CD14-positive monocyte (primary cell): ENCODE results near the gene SLC4A5. TPM values are rescaled to one million over a fixed set of nuclear protein-coding genes. Genes with fewer than 3 reads are reported as not detected.

Source experiments
- DNase-seq, 3 donors: peaks; one replicate each; pipeline ENCODE4 v3.0.0-alpha.2; 2011 to 2022
- H2AFZ ChIP-seq: 2 replicates; pipeline ENCODE4 v1.6.0; 2012; ENCODE audit warnings: mild to moderate bottlenecking, low read depth, low read length, inconsistent platforms; ENCODE audit not compliant: insufficient read depth, poor library complexity, severe bottlenecking
- H3K27ac ChIP-seq, 2 donors: 1 replicate in 1 of 2; 2 replicates in 1 of 2; pipeline ENCODE4 v1.5.1; 2012 to 2013; ENCODE audit warnings: low read length in 2 of 2, control low read depth in 1 of 2, inconsistent platforms in 1 of 2, low read depth in 1 of 2, mild to moderate bottlenecking in 1 of 2
- H3K27me3 ChIP-seq, 2 donors: one replicate each; pipeline versions ENCODE4 v1.6.0 to v1.6.1; 2011 to 2013; ENCODE audit warnings: low read length in 2 of 2; ENCODE audit not compliant: control insufficient read depth in 2 of 2, insufficient read depth in 2 of 2
- H3K36me3 ChIP-seq, 2 donors: replicated peaks in 1 of 2; 1 replicate in 1 of 2; 2 replicates in 1 of 2; pipeline versions ENCODE4 v1.5.1 to v1.6.1; 2012 to 2013; ENCODE audit warnings: low read length in 2 of 2, control low read depth in 1 of 2, inconsistent platforms in 1 of 2, mild to moderate bottlenecking in 1 of 2; ENCODE audit not compliant: insufficient read depth in 2 of 2, control insufficient read depth in 1 of 2
- H3K4me1 ChIP-seq, 2 donors: 1 replicate in 1 of 2; 2 replicates in 1 of 2; pipeline versions ENCODE4 v1.5.1 to v1.6.1; 2012 to 2013; ENCODE audit warnings: low read length in 2 of 2, control low read depth in 1 of 2, inconsistent platforms in 1 of 2, mild to moderate bottlenecking in 1 of 2, moderate library complexity in 1 of 2; ENCODE audit not compliant: insufficient read depth in 2 of 2, control insufficient read depth in 1 of 2
- H3K4me2 ChIP-seq: replicated peaks from 2 replicates; pipeline ENCODE3; 2012; ENCODE audit warnings: low read length, moderate library complexity, mild to moderate bottlenecking; ENCODE audit not compliant: poor library complexity, severe bottlenecking; ENCODE audit errors: extremely low read depth
- H3K4me3 ChIP-seq, 3 experiments: fragments of 200-600 bp in 1 of 3; sonication (generic) in 1 of 3; replicated peaks in 1 of 3; 1 replicate in 2 of 3; 2 replicates in 1 of 3; pipeline ENCODE4 v1.5.1; 2011 to 2013; ENCODE audit warnings: low read length in 3 of 3, mild to moderate bottlenecking in 3 of 3, control low read depth in 2 of 3, low read depth in 2 of 3, inconsistent platforms in 1 of 3, moderate library complexity in 1 of 3
- H3K79me2 ChIP-seq: 2 replicates; pipeline ENCODE4 v1.6.0; 2012; ENCODE audit warnings: mild to moderate bottlenecking, control low read depth, inconsistent platforms, low read length, moderate library complexity; ENCODE audit not compliant: insufficient read depth
- H3K9ac ChIP-seq: 2 replicates; pipeline ENCODE4 v1.6.0; 2017; ENCODE audit warnings: low read length, mild to moderate bottlenecking; ENCODE audit not compliant: insufficient read depth, poor library complexity, severe bottlenecking
- H3K9me3 ChIP-seq, 2 donors: replicated peaks in 1 of 2; 1 replicate in 1 of 2; 2 replicates in 1 of 2; pipeline versions ENCODE4 v1.5.1 to v1.6.1; 2012 to 2013; ENCODE audit warnings: low read length in 2 of 2, control low read depth in 1 of 2; ENCODE audit not compliant: control insufficient read depth in 1 of 2, insufficient read depth in 1 of 2
- H4K20me1 ChIP-seq: 2 replicates; pipeline ENCODE4 v1.6.0; 2012; ENCODE audit warnings: mild to moderate bottlenecking, low read length, control low read depth, moderate library complexity; ENCODE audit not compliant: insufficient read depth
- H3K27ac Mint-ChIP-seq, 7 donors: one replicate each; pipeline ENCODE4 v1.8.0; 2020; ENCODE audit warnings: mild to moderate bottlenecking in 7 of 7, mixed read lengths in 7 of 7, moderate library complexity in 6 of 7, inconsistent platforms in 2 of 7
- H3K27me3 Mint-ChIP-seq, 3 donors: one replicate each; pipeline ENCODE4 v1.8.0; 2021 to 2022; ENCODE audit warnings: low read depth in 3 of 3, mild to moderate bottlenecking in 3 of 3, mixed read lengths in 3 of 3, moderate library complexity in 3 of 3, inconsistent platforms in 1 of 3
- H3K36me3 Mint-ChIP-seq, 2 donors: one replicate each; pipeline ENCODE4 v1.8.0; 2020; ENCODE audit warnings: mixed read lengths in 2 of 2, inconsistent platforms in 1 of 2, mild to moderate bottlenecking in 1 of 2
- H3K4me1 Mint-ChIP-seq: one replicate; pipeline ENCODE4 v1.8.0; 2020; ENCODE audit warnings: mild to moderate bottlenecking, mixed read lengths
- H3K4me3 Mint-ChIP-seq, 2 donors: one replicate each; pipeline ENCODE4 v1.8.0; 2020; ENCODE audit warnings: mild to moderate bottlenecking in 2 of 2, mixed read lengths in 2 of 2, moderate library complexity in 1 of 2
- H3K9me3 Mint-ChIP-seq, 7 donors: one replicate each; pipeline ENCODE4 v1.8.0; 2020 to 2022; ENCODE audit warnings: mixed read lengths in 7 of 7, mild to moderate bottlenecking in 6 of 7, moderate library complexity in 6 of 7, inconsistent platforms in 2 of 7
- CTCF ChIP-seq: fragments of 200-600 bp; IDR thresholded peaks from one replicate; pipeline ENCODE4 v1.8.0; 2022; ENCODE audit warnings: antibody characterized with exemption, mild to moderate bottlenecking
- WGBS: methylation state at CpG from one replicate; pipeline ENCODE4 v1.1.5; 2013; ENCODE audit warnings: missing lambda C conversion rate; ENCODE audit not compliant: insufficient coverage; 5-methylcytosine and 5-hydroxymethylcytosine counted together
- intact Hi-C, 2 donors: fragments of 100-400 bp; cut with micrococcal nuclease; formaldehyde crosslinking; loops; one replicate each; pipeline versions ENCODE4 v1.15.0 to v1.15.1; 2023
- polyA plus RNA-seq, 3 donors: library from polyadenylated mRNA; depleted of rRNA in 1 of 3; unstranded in 2 of 3; stranded (reverse) in 1 of 3; fragments of 300-500 nt in 2 of 3; fragments of >200 nt in 1 of 3; fragmentation: Illumina TruSeq in 2 of 3; gene quantifications; 1 replicate in 2 of 3; 2 replicates in 1 of 3; pipeline ENCODE4 v1.2.3, GENCODE V29; 2012 to 2021

The SLC4A5 gene
- polyA plus RNA-seq, 3 donors: 0.10 to 1.1 TPM; not detected in 1

- Mint-ChIP-seq H3K27ac (peak overlapping the region in 1 of 7 donors; percentile 39), H3K9me3 (no peaks in the 10 kb centered on the region), H3K36me3 (peaks cover 81% of the 10 kb centered on the region in 2 donors), H3K4me3 (no peak overlapping the region), H3K27me3 (peaks cover 0 to 1% (median 0%) of the 10 kb centered on the region in 3 donors), H3K4me1 (no peaks in the 10 kb centered on the region)
- no peaks in the 10 kb centered on the region for H3K79me2 ChIP-seq
- TF ChIP-seq CTCF: no peak
- H3K4me2 ChIP-seq: no peak overlapping the region
- peaks cover 6% of the 10 kb centered on the region for H4K20me1 ChIP-seq
- intact Hi-C loops: no loop called here
- H3K36me3 ChIP-seq: peaks cover 66 to 94% of the 10 kb centered on the region in 2 donors
- H3K4me1 ChIP-seq: no peaks in the 10 kb centered on the region
- WGBS: no CpG with 5 or more reads among the region's 7 CpGs
- no peaks in the 10 kb centered on the region for H3K9me3 ChIP-seq
- no peak for DNase-seq
- no peak overlapping the region for H2AFZ ChIP-seq
- H3K27ac ChIP-seq: no peak overlapping the region
- H3K27me3 ChIP-seq: no peaks in the 10 kb centered on the region
- no peak overlapping the region for H3K4me3 ChIP-seq
- H3K9ac ChIP-seq: no peak overlapping the region
Observed at GRCh38 chr2:74369976-74370375, 26.8 kb upstream of the SLC4A5 start.

GRCh38 chr2:74368499-74368898 is 25.3 kb upstream of the SLC4A5 start:
- H3K9ac ChIP-seq: no peak overlapping the region
- peaks cover 80 to 97% of the 10 kb centered on the region in 2 donors for H3K36me3 ChIP-seq
- Mint-ChIP-seq H3K27me3 (peaks cover 0 to 1% (median 0%) of the 10 kb centered on the region in 3 donors), H3K27ac (no peak overlapping the region), H3K4me1 (no peaks in the 10 kb centered on the region), H3K36me3 (peaks cover 86 to 88% of the 10 kb centered on the region in 2 donors), H3K4me3 (no peak overlapping the region), H3K9me3 (no peaks in the 10 kb centered on the region)
- no peak overlapping the region for H3K4me3 ChIP-seq
- intact Hi-C loops: no loop called here
- H3K79me2 ChIP-seq: no peaks in the 10 kb centered on the region
- no peaks in the 10 kb centered on the region for H3K27me3 ChIP-seq
- no peak overlapping the region for H3K4me2 ChIP-seq
- peaks cover 5% of the 10 kb centered on the region for H4K20me1 ChIP-seq
- H3K4me1 ChIP-seq: no peaks in the 10 kb centered on the region
- 100% methylated on average over 1 of the region's 5 CpGs for WGBS
- no peaks in the 10 kb centered on the region for H3K9me3 ChIP-seq
- no peak overlapping the region for H2AFZ ChIP-seq
- DNase-seq: no peak
- no peak overlapping the region for H3K27ac ChIP-seq
- TF ChIP-seq CTCF: no peak
